HG03108 (cell line): ENCODE results near the gene RABAC1.

Source experiments
- ATAC-seq: cut with Tn5 transposase; IDR thresholded peaks from one replicate; pipeline ENCODE4 v1.9.1; 2021; ENCODE audit warnings: moderate library complexity; ENCODE audit not compliant: unreplicated experiment

RABAC1 gene

DNA sequence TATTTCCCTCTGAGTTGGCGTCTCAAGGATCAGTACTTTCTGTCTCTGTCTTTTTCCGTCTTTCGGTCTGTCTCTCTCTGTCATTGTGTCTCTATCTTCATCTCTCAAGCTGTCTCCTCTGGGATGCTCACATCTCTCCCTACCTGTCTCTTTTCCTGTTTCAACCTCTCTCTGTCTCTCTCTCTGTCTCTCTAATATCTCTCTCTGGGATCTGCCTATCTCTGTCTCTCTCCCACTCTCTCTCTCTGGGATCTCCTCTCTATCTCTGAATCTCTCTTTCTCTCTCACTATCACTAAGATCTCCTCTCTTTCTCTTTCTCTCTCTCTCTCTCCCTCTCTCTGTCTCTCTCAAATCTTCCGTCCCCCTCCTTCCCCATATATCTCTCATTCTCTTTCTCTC, 30.9 kb upstream of the RABAC1 start:
- no peak for ATAC-seq

DNA sequence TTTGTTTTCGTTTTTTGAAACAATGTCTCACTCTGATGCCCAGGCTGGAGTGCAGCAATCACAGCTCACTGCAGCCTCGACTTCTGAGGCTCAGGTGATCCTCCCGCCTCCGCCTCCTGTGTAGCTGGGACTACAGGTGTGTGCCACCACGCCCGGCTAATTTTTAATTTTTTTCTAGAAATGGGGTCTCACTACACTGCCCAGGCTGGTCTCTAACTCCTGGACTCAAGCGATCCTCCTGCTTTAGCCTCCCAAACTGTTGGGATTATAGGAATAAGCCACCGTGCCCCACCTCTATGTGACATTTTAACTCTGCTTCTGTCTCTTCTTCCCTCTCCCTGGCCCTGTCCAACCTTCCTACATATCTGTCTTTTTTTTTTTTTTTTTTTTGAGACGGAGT, 29.8 kb upstream of the RABAC1 start:
- no peak for ATAC-seq

DNA sequence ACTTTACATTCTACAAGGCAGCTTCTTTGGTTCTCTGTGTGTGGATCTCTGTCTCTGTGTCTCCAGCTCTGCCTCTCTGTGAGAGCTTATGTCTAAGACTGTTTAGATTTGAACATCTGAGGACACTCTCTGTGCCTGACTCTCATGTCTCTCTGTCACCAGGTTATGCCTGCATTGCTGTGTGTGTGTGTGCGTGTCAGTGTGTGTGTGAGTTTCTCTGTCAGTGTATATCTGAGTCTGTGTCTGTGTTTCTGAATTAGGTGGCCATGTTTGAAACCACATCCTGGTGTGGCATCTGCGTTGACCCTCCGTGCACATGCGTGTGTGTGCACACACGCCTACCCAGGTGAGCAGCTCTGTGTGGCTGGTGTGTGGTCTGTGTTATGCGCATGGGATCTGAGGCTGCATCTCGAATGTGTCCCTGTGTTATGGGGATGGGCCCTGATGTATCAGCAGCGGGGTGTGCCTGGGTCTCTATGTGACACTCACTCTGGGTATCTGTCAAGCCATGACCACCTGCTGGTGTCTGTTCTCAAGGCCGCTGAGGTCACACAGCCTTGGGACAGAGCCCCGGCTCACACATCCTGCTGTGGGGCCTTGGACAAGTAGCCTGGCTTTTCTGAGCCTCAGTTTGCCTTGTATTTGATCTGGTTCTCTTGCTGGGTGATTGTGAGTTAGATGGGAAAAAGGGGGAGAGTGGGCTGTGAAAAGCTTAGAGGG, 28.2 kb upstream of the RABAC1 start:
- ATAC-seq, result no peak

DNA sequence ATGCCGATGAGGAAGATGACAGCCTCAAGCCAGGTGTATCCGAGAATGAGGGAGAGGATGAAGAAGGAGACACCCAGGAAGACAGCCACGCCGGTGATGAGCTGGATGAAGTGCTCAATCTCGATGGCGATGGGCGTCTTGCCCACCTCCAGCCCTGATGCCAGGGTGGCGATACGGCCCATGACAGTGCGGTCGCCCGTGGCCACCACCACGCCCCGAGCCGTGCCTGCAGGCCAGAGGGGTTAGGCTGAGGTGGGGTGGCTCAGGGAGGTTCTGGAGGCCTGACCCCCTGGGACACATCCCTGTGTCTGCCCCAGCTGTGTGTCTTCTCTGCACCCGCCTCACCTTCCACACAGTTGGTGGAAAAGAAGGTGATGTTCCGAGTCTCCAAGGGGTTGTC, 25.8 kb upstream of the RABAC1 start:
- no peak for ATAC-seq

DNA sequence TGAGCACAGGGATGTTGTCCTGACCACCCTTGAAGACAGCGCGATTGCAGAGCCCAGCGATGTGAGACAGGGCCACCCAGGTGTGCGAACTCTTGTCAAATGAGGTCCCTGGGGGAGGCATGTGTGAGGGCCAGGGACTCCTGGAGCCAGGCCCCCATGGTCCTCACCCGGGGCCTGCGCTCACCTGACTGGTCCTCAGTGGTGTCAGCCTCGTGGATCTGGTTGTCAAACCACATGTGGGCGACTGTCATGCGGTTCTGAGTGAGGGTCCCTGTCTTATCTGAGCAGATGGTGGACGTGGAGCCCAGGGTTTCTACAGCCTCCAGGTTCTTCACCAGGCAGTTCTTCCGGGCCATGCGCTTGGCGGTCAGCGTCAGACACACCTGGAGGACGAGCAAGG, 22.6 kb upstream of the RABAC1 start:
- ATAC-seq, result no peak

DNA sequence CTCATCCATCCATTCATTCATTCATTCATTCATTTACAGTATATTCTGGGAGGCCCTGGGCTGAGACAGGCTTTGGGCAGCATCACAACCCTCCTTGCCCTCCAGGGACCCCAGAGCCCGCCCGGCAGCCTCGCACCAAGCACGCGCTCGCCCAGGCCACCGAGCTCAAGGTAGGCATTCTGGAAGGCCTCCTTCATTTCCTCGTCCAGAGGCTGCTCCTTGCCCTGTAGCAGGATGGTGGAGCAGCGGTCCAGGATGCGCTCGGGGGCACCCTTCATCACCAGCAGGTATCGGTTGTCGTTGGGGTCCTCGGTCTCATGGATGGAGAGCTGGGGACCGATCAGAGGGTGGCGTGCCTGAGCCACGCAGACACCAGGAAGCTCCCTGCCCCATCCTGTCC, 19.3 kb upstream of the RABAC1 start:
- ATAC-seq, result no peak

DNA sequence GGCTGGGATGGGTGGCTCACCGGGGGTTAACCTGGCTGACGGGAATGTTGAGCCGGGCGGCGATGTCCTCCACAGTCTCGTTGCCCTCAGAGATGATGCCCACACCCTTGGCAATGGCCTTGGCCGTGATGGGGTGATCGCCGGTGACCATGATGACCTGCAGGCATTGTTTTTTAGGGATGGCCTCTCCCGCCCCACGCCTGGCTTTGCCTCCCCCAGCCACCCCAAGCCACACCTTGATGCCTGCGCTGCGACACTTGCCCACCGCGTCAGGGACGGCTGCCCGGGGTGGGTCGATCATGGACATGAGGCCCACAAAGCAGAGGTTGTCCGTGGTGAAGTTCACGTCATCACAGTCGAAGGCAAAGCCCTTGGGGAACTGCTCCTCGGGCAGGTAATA, 18.8 kb upstream of the RABAC1 start:
- no peak for ATAC-seq

DNA sequence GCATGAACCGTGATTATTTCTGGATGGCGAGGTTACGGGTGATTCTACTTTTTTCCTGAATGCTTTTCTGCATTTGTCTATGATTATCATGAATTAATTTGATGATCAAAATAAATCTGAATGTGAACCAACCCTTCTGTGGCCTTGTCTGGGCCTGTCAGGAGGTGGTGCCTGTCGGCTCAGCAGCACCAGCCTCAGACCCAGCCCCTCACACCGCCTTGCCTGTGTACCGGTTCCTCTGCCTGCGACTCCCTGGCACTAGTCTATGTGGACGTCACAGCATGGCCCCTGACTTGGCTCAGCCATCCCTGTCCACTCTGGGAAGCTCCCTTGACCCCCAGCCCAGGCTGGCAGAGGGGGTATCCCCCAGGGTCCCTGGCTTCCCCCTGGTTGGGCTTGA, 15.5 kb upstream of the RABAC1 start:
- no peak for ATAC-seq

DNA sequence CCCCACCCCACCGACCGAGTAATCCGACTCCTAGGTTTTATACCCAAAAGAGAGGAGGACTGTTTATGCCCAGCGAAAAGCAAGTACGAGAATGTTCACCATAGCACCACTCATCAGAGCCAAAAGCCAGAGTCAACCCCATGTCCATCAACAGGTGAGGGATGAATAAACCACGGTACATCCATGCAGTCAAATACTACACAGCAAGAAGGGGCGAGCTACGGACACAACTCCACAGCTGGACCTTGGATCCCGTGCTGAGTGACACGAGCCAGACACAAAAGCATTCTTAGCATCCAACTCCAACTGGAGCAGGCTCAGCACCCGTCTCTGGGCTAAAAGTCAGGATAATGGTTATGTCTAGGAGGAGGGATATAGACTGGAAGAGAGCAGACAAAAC, 12.2 kb upstream of the RABAC1 start:
- ATAC-seq, result no peak

DNA sequence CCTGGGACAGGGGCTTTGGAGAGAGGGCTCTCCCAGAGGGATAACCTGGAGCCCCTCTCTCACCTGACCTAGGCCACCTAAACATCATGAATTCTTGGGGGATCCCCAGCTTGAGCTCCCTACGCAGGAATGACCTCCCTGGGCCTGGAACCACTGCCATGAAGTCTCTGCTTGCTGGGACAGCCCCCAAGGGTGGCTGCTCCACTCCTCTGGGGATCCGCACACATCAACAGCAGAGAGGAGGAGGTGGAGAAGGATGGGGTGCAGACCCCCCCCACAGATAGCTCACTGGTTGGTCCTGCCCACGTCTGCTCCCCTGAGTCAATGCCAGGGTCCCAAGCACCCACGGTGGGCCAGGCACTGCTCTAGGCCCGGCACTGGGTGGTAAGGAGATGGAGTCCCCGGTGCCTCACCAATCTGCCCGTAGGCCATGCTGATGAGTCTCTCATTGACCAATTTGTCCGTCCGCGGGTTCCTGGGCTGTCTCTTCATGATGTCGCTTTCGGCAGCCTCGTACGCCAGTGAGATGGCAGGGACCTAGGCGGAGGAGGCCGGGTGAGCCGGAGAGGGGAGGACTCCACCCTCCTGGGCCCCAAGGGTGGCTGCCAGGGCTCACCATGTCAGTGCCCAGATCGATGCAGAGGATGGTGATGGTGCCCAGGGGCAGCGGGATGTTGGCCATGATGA, 10.8 kb upstream of the RABAC1 start:
- no peak for ATAC-seq

DNA sequence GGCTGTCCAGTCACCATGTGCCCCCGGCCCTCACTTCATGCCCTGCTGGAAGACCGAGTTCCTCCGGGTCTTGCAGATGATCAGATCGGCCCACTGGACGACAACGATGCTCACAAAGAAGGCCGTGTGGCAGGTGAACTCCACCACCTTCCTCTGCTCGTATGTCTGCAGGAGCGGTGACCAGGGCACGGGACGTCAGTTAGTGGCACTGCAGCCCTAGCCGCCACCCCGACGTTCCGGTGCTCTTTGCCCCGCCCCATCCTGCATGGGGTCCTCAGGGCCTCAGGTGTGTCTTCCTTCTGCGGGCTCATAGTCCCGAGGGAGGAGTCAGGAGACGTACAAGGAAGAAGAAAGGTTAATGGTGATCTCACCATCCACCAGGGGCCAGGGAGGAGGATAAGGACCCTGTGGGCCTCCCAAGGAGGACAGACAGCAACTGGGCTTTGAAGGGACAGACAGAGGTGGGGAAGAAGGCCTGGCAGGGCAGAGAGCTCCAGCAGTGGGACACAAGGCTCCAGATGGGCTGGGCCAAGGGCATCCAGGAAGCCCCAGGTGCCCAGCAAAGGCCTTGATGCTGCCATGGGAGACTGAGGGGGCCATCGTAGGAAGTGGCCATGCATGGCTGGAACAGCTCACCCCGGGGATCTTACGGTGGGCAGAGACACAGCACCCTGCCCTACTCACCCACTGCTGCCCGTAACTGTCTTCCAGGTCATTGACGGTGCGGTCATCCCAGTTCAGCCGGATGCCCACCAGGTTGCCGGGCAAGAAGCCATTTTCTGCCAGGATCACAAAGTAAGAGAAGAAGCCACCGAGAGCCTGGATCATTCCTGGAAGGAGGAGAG, 9.9 kb upstream of the RABAC1 start:
- no peak for ATAC-seq

DNA sequence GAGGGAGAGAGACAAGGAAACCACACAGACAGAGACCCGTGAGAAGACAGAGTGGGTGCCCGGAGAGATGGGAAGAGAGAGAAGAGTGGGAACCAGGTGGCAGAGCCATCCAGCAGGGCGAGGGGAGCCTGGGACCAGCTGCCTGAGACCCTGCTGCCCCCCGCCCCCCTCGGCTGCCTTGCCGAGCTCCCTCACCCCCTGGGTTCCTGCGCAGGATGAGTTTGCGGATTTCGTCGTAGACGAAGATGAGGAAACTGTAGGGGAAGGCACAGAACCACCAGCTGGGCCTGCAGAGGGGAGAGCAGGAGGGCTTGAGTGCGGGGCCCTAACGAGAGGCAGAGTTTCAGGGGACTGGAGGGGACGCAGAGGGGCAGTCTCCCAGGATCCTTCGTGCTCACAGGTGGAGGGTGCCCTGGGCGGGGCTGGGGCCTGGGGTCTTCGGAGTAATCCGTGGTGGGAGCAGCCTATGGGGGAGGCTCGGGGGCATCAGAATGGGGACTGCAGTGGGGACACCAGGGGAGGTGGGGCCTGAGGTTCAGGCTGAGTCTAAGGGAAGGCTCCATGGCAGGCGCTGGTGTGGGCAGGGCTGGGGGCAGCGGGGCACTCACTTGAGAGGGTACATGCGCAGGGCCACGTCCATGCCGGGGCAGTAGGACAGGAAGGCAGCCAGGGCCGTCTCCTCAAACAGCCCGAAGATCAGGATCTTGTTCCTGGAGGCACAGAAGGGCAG, 8.1 kb upstream of the RABAC1 start:
- ATAC-seq, result no peak

DNA sequence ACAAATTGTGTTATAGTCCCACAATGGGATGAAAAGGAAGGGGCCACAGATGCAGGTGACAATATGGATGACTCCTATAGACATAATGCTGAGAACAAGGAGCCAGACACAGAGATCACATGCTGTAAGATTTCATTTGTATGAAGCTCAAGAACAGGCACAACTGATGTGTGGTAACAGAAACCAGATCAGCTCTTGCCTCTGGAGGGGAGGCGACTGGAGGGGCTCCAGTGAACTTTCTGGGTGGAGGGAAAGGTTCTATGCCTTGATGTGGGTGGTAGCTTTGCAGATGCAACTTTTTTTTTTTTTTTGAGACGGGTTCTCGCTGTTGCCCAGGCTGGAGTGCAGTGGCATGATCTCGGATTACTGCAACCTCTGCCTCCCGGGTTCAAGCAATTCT, 6.0 kb upstream of the RABAC1 start:
- no peak for ATAC-seq

DNA sequence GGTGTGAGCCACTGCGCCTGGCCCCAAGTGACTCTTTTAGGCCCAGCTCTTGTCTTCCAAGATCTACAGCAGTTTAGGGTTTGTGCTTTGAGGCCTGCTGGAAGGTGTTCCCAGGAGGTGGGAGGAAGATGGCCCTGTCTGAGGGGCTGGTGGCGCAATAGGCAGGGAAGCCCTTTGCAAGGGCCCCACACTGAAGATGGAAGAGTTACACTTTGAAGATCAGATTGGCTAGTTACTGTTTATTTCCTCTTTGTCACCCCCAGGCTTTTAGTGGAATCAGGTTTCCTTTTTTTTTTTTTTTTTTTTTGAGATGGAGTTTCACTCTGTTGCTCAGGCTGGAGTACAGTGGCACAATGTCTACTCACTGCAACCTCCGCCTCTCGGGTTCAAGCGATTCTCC, 1.9 kb upstream of the RABAC1 start:
- no peak for ATAC-seq

DNA sequence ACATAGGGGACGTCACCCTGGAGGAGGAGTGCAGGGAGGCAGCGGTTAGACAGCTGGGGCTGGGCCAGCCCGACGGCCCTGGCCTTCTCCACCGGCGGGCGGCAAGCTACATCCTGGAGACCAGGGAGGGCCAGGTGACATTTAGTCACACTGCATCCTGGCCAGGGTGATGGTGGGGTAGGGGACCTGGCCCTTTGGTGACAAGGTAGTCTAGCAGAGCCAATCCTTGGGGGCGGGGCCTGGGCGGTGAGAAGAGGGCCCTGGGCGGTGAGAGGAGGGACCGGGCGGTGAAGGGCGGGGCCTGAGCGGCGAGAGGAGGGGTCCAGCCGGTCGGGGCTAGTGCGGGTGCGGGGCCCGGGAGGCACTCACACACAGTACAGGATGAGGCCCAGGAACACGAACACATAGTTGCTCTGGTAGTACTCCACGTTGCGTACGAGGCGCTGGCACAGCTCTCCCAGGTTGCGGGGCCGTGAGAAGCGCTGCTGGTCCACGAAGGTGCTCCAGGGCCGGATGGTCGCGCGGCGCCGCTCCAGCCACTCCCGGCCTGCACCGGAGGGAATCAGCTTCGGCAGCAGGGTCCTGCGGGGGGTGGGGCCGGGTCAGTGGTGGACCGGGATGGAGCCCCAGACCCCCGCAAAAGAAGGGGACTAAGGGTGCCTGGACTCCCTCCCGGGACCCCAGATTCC, 610 bp downstream of the RABAC1 start:
- peak; percentile 58 for ATAC-seq

DNA sequence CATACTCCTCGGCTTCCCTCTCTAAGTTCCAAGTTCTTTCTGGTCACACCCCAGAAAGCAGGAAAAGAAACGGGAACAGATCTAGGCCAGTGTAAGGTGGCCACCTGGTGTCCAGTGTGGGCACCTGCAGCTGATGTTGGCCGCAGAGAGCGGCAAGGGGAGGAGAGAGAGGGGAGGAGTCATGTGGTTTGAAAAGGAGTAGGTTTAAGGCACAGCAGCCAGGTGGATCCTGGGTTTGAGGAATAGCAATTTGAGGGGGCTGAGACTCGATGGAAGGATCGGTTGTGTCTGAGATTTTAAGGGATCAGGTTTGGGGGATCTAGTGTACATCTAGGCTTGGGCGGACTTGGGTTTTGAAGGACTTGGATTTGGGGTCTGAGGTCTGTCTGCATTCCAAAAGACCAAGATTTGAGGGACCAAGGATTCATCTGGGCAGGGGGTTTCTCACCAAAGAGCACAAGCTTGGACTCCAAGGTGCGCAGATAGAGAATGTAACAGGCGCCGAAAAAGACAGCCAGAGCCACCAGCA, 1.2 kb downstream of the RABAC1 start:
- ATAC-seq, result no peak

DNA sequence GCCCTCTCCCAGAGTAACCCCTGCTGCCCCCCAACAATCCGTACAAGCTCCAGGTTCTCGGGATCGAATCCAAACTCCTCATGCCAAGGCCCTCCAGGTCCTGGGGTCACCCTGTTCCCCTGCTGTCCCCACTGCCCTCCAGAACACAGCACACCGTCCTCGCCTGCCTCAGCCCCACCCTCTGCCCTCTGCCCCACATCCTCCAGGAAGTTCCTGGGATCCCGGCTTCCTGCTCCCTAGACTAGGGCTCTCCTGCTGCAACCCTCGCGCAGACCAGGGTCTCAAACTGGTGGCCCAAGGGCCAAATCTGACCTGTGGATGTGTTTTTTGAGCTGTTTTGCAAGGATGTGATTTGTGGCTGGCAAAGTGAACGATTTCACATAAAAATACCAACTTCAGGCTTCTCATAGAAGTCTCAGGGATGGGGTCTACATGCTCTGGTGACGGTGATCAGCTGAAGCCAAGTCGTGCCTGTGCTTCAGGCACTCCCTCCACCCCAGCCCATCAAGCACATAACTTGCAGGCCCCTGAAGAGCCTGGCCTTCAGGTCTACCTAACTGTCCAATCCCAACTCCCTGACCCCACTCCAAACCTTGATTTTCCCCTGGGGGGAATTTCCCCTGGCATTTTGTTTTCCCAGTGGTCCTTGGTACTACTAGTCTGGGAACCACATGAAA, 1.8 kb downstream of the RABAC1 start:
- ATAC-seq, result no peak

DNA sequence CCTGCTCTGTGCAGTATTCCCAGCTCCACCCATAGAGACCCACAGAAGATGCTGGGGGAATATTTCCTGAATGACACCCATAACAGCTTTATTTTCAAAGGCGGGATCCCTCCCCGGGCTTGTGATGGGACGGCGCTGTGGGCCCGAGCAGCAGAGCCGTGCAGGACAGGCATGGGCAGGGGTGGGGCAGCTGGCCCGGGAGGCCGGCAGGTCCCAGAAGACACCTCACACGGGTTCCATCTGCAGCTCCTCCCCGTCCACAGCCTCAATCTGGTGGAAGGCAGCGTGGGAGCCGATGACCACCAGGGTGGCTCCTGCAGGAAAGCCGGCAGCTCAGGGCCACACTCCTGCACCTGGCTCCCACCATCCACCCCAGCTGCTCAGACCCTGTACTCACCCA, 2.5 kb downstream of the RABAC1 start:
- no peak for ATAC-seq

DNA sequence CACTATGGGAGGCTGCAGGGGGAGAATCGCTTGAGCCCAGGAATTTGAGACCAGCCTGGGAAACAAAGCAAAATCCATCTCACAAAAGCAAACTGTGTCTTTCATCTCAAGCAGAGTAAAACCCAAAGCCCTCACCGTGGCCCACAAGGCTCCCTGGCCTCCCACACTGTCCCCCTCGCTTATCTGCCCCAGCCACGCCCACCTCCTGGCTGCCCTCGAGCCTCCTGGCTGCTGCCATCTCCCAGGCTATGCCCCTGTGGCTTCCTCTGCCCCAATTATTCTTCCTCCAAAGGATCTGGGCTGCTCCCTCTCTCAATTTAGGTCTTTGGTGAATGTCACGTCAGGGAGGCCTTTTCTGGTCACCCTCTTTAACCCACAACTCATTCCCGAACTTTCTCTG, 3.6 kb downstream of the RABAC1 start:
- no peak for ATAC-seq

DNA sequence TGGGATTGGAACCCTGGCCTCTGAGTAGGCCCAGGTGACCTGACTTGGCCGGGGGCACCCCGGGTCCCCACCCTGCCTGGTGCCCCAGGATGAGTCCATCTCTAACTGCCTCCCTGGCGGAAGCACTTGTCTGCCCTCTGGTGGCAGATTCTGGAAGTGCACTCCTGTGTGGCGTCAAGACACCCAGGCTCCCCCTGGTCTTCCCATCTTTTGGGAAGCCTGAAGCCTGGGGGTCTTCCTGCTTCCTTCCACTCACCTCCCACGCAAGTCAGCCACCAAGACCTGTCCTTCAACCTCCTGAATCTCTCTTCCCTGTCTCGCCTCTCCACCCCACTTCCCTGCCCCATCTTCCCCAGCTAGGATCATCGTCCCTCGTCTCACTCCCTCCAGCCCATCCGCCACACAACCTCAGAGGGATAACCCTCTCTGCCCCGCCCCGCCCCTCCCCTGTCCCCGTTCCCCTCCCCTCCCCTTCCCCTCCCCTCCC, 7.4 kb downstream of the RABAC1 start:
- no peak for ATAC-seq
